CD4-positive, CD25-positive, alpha-beta regulatory T cell (primary cell): ENCODE results near the gene TMEM135. TPM values are rescaled to one million over a fixed set of nuclear protein-coding genes. Genes with fewer than 3 reads are reported as not detected.

Experiments
- ATAC-seq, 2 donors: fragments of 150-1000 bp; cut with Tn5 transposase; one replicate each; pipeline ENCODE4 v1.10.0; 2021; ENCODE audit warnings: low read depth in 2 of 2, moderate number of reproducible peaks in 2 of 2, moderate library complexity in 1 of 2
- DNase-seq, 3 donors: peaks; one replicate each; pipeline versions ENCODE4 v3.0.0 to v3.0.0-alpha.2; 2012 to 2022; ENCODE audit warnings: mixed read lengths in 1 of 3
- H3K27ac ChIP-seq: one replicate; pipeline ENCODE4 v1.7.0; 2013; ENCODE audit warnings: mild to moderate bottlenecking, low read length; ENCODE audit not compliant: insufficient read depth, poor library complexity, severe bottlenecking
- H3K27me3 ChIP-seq: one replicate; pipeline ENCODE4 v1.7.0; 2013; ENCODE audit warnings: low read length; ENCODE audit not compliant: control insufficient read depth, insufficient read depth
- H3K36me3 ChIP-seq: one replicate; pipeline ENCODE4 v1.7.0; 2013; ENCODE audit warnings: mild to moderate bottlenecking, low read length, moderate library complexity; ENCODE audit not compliant: control insufficient read depth, insufficient read depth
- H3K4me1 ChIP-seq: 2 replicates; pipeline ENCODE4 v1.7.0; 2013; ENCODE audit warnings: mild to moderate bottlenecking, low read length; ENCODE audit not compliant: insufficient read depth, control insufficient read depth, poor library complexity, severe bottlenecking
- H3K4me3 ChIP-seq: one replicate; pipeline ENCODE4 v1.7.0; 2013; ENCODE audit warnings: low read depth, mild to moderate bottlenecking, low read length, moderate library complexity
- H3K9me3 ChIP-seq, 2 experiments: 1 replicate in 1 of 2; 2 replicates in 1 of 2; pipeline ENCODE4 v1.7.0; 2013; ENCODE audit warnings: low read length in 2 of 2, mild to moderate bottlenecking in 1 of 2, moderate library complexity in 1 of 2; ENCODE audit not compliant: control insufficient read depth in 2 of 2
- H3K27ac Mint-ChIP-seq, 3 donors: one replicate each; pipeline ENCODE4 v1.8.0; 2020 to 2022; ENCODE audit warnings: mild to moderate bottlenecking in 3 of 3, mixed read lengths in 3 of 3, moderate library complexity in 2 of 3
- H3K27me3 Mint-ChIP-seq: one replicate; pipeline ENCODE4 v1.8.0; 2022; ENCODE audit warnings: mild to moderate bottlenecking, mixed read lengths
- H3K36me3 Mint-ChIP-seq: one replicate; pipeline ENCODE4 v1.8.0; 2020; ENCODE audit warnings: mixed read lengths
- H3K4me1 Mint-ChIP-seq, 4 donors: one replicate each; pipeline ENCODE4 v1.8.0; 2020 to 2022; ENCODE audit warnings: mixed read lengths in 4 of 4, mild to moderate bottlenecking in 1 of 4
- H3K4me3 Mint-ChIP-seq, 4 donors: one replicate each; pipeline ENCODE4 v1.8.0; 2020 to 2022; ENCODE audit warnings: mild to moderate bottlenecking in 4 of 4, mixed read lengths in 4 of 4, moderate library complexity in 3 of 4
- H3K9me3 Mint-ChIP-seq, 7 donors: one replicate each; pipeline ENCODE4 v1.8.0; 2020 to 2022; ENCODE audit warnings: mixed read lengths in 7 of 7, mild to moderate bottlenecking in 3 of 7, moderate library complexity in 2 of 7
- polyA plus RNA-seq, 4 donors: library from polyadenylated mRNA; unstranded; fragments of 300-500 nt; fragmentation: Illumina TruSeq; gene quantifications; one replicate each; pipeline ENCODE4 v1.2.3, GENCODE V29; 2021
- total RNA-seq: library from RNA; stranded (reverse); gene quantifications from one replicate; pipeline ENCODE4 v1.2.3, GENCODE V29; 2022

Gene TMEM135
- total and polyA plus RNA-seq, 5 donors from 2014 or later, result 6.3 to 13.5 (median 9.8) TPM

- no peak overlapping the region for H3K27ac ChIP-seq
- Mint-ChIP-seq H3K36me3 (peaks cover 27% of the 10 kb centered on the region), H3K27ac (no peak overlapping the region), H3K9me3 (peaks cover 0 to 1% (median 0%) of the 10 kb centered on the region in 7 donors), H3K27me3 (no peaks in the 10 kb centered on the region), H3K4me1 (peaks cover 0 to 4% (median 0%) of the 10 kb centered on the region in 4 donors), H3K4me3 (no peak overlapping the region)
- no peak for DNase-seq
- no peaks in the 10 kb centered on the region for H3K4me1 ChIP-seq
- H3K36me3 ChIP-seq, result peaks cover 5% of the 10 kb centered on the region
- H3K4me3 ChIP-seq, result no peak overlapping the region
- no peaks in the 10 kb centered on the region for H3K9me3 ChIP-seq
- no peak for ATAC-seq
- no peaks in the 10 kb centered on the region for H3K27me3 ChIP-seq
These were observed 287.7 kb downstream of the TMEM135 start for GRCh38 chr11:87325490-87325872.

DNA sequence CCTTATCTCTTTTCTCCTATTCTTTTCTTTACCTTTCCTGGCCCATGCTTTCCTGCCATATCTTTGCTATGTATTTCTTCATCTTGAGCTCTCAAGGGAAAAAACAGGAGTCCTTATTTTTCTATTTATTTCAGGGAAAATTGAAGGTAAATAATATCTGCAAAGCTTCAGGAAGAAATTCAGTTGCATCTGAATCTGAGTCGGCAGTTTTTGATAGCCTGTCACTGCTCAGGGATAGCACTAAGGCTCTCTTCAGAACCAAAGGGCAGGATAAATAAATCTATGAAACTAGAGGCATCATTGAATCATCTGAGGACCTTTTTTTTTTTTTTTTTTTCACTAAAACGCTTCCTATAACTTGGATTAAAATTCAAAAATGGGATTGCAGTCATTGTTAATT is 288.9 kb downstream of the TMEM135 start:
- Histone ChIP-seq H3K27me3 (no peaks in the 10 kb centered on the region), H3K27ac (no peak overlapping the region), H3K4me1 (no peaks in the 10 kb centered on the region), H3K36me3 (no peaks in the 10 kb centered on the region), H3K4me3 (no peak overlapping the region), H3K9me3 (no peaks in the 10 kb centered on the region)
- H3K4me1 Mint-ChIP-seq, result peaks cover 0 to 4% (median 0%) of the 10 kb centered on the region in 4 donors
- no peak for DNase-seq
- peaks cover 26% of the 10 kb centered on the region for H3K36me3 Mint-ChIP-seq
- ATAC-seq, result no peak
- no peaks in the 10 kb centered on the region for H3K27me3 Mint-ChIP-seq
- H3K4me3 Mint-ChIP-seq, result no peak overlapping the region
- peaks cover 0 to 1% (median 0%) of the 10 kb centered on the region in 7 donors for H3K9me3 Mint-ChIP-seq
- H3K27ac Mint-ChIP-seq, result no peak overlapping the region

- ATAC-seq (no peak), DNase-seq (no peak)
- Histone ChIP-seq H3K27me3 (no peaks in the 10 kb centered on the region), H3K27ac (no peak overlapping the region), H3K36me3 (no peaks in the 10 kb centered on the region), H3K4me1 (no peaks in the 10 kb centered on the region), H3K9me3 (no peaks in the 10 kb centered on the region), H3K4me3 (no peak overlapping the region)
- Mint-ChIP-seq H3K27me3 (no peaks in the 10 kb centered on the region), H3K9me3 (peaks cover 0 to 6% (median 1%) of the 10 kb centered on the region in 7 donors), H3K36me3 (peaks cover 19% of the 10 kb centered on the region), H3K4me1 (peaks cover 0 to 4% (median 0%) of the 10 kb centered on the region in 4 donors), H3K27ac (no peak overlapping the region), H3K4me3 (no peak overlapping the region)
These were observed 291.4 kb downstream of the TMEM135 start for GRCh38 chr11:87329172-87329571.

GRCh38 chr11:87330187-87330601 is 292.5 kb downstream of the TMEM135 start:
- Histone ChIP-seq H3K9me3 (no peaks in the 10 kb centered on the region), H3K27me3 (no peaks in the 10 kb centered on the region), H3K36me3 (no peaks in the 10 kb centered on the region), H3K27ac (no peak overlapping the region), H3K4me3 (no peak overlapping the region), H3K4me1 (no peaks in the 10 kb centered on the region)
- no peak for DNase-seq
- H3K9me3 Mint-ChIP-seq, result peaks cover 0 to 6% (median 1%) of the 10 kb centered on the region in 7 donors
- H3K36me3 Mint-ChIP-seq, result peaks cover 18% of the 10 kb centered on the region
- H3K4me3 Mint-ChIP-seq, result no peak overlapping the region
- no peaks in the 10 kb centered on the region for H3K27me3 Mint-ChIP-seq
- H3K4me1 Mint-ChIP-seq, result peaks cover 0 to 4% (median 0%) of the 10 kb centered on the region in 4 donors
- no peak overlapping the region for H3K27ac Mint-ChIP-seq
- ATAC-seq, result no peak

GRCh38 chr11:87331273-87331672 is 293.5 kb downstream of the TMEM135 start:
- Histone ChIP-seq H3K27ac (no peak overlapping the region), H3K9me3 (no peaks in the 10 kb centered on the region), H3K27me3 (no peaks in the 10 kb centered on the region), H3K4me1 (no peaks in the 10 kb centered on the region), H3K4me3 (no peak overlapping the region), H3K36me3 (no peaks in the 10 kb centered on the region)
- no peak overlapping the region for H3K4me3 Mint-ChIP-seq
- H3K4me1 Mint-ChIP-seq, result no peaks in the 10 kb centered on the region
- ATAC-seq (no peak), DNase-seq (no peak)
- H3K9me3 Mint-ChIP-seq, result peaks cover 0 to 9% (median 2%) of the 10 kb centered on the region in 7 donors
- no peak overlapping the region for H3K27ac Mint-ChIP-seq
- H3K36me3 Mint-ChIP-seq, result peaks cover 13% of the 10 kb centered on the region
- H3K27me3 Mint-ChIP-seq, result no peaks in the 10 kb centered on the region

DNA sequence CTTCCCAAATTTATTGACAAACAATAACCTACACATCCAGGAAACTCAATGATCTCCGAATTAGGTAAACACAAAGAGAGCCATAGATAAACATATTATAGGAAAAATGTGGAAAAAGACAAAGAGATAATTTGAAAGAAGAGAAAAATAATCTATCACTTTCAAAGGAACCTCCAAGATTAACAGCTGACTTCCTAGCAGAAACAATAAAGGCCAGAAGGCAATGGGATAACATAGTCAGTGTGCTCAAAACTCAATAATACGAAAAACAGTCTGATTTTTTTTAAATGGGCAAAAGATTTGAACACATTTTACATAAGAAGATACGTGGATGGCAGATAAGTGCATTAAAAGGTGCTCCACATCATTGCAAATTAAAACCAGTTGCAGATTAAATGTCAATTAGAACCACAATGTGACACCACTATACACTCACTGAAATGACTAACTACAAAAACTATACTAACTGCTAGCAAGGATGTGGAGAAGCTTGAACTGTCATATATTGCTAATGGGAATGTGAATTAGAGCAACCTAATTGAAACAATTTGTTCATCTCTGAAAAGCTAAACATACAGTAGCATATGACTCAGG is 300.4 kb downstream of the TMEM135 start:
- no peaks in the 10 kb centered on the region for H3K27me3 Mint-ChIP-seq
- peaks cover 0 to 33% (median 7%) of the 10 kb centered on the region in 7 donors for H3K9me3 Mint-ChIP-seq

GRCh38 chr11:87339416-87339815 is 301.7 kb downstream of the TMEM135 start:
- no peak for DNase-seq
- Mint-ChIP-seq H3K36me3 (no peaks in the 10 kb centered on the region), H3K27me3 (no peaks in the 10 kb centered on the region), H3K4me3 (no peak overlapping the region), H3K27ac (no peak overlapping the region), H3K9me3 (peaks cover 0 to 30% (median 7%) of the 10 kb centered on the region in 7 donors), H3K4me1 (no peaks in the 10 kb centered on the region)
- ATAC-seq, result no peak
- H3K4me3 ChIP-seq, result no peak overlapping the region
- peaks cover 16 to 24% of the 10 kb centered on the region in 2 experiments for H3K9me3 ChIP-seq
- no peak overlapping the region for H3K27ac ChIP-seq
- no peaks in the 10 kb centered on the region for H3K27me3 ChIP-seq
- H3K4me1 ChIP-seq, result no peaks in the 10 kb centered on the region
- H3K36me3 ChIP-seq, result no peaks in the 10 kb centered on the region

More for the DNA sequence above, 300.4 kb downstream of the TMEM135 start:
- H3K9me3 ChIP-seq, result peaks cover 16 to 24% of the 10 kb centered on the region in 2 experiments
- no peaks in the 10 kb centered on the region for H3K27me3 ChIP-seq
- no peak overlapping the region for H3K27ac ChIP-seq
- no peaks in the 10 kb centered on the region for H3K4me1 Mint-ChIP-seq
- no peaks in the 10 kb centered on the region for H3K36me3 Mint-ChIP-seq
- no peaks in the 10 kb centered on the region for H3K36me3 ChIP-seq
- DNase-seq, result no peak
- no peak overlapping the region for H3K4me3 ChIP-seq
- H3K4me1 ChIP-seq, result no peaks in the 10 kb centered on the region
- no peak overlapping the region for H3K4me3 Mint-ChIP-seq
- H3K27ac Mint-ChIP-seq, result no peak overlapping the region
- ATAC-seq, result no peak

DNA sequence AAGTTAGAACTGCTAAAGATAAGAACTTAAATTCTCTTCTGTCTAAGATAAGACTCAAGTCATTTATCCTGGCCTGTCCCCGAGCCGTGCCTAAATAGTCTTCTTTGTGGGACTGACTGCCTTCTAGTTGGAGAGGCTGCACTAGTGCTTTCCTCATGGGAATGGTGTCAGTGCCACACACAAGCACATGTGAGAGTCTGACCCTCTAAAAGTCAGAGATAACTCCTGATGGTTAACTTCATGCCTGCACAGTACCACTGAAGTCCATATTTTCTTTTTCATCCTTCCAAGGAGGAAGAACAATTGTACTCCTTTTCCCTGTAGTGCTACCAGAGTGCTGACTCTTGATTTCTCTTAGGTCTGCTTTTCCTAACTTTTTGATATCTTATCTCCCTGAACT is 309.7 kb downstream of the TMEM135 start:
- Histone ChIP-seq H3K9me3 (no peaks in the 10 kb centered on the region), H3K27me3 (peaks cover 2% of the 10 kb centered on the region), H3K27ac (no peak overlapping the region), H3K36me3 (no peaks in the 10 kb centered on the region), H3K4me3 (no peak overlapping the region), H3K4me1 (no peaks in the 10 kb centered on the region)
- H3K9me3 Mint-ChIP-seq, result no peaks in the 10 kb centered on the region
- no peak for ATAC-seq
- peaks cover 3% of the 10 kb centered on the region for H3K27me3 Mint-ChIP-seq
- no peak overlapping the region for H3K27ac Mint-ChIP-seq
- peaks cover 0 to 2% (median under 1%) of the 10 kb centered on the region in 4 donors for H3K4me1 Mint-ChIP-seq
- H3K36me3 Mint-ChIP-seq, result no peaks in the 10 kb centered on the region
- H3K4me3 Mint-ChIP-seq, result no peak overlapping the region
- no peak for DNase-seq
